ENCODE measurements around the gene ASAH2.

Gene ASAH2

GRCh38 chr10:50234486-50234885, 16.8 kb downstream of the ASAH2 start:
- in situ Hi-C loops (cut with MboI; ENCODE audit: low sequenced_read_pairs, unreplicated experiment), result loop anchor here (25.0 kb wide), 1 partner anchor 647 kb away; no protein-coding TSS in a partner anchor
- TF ChIP-seq, protein P1, sequence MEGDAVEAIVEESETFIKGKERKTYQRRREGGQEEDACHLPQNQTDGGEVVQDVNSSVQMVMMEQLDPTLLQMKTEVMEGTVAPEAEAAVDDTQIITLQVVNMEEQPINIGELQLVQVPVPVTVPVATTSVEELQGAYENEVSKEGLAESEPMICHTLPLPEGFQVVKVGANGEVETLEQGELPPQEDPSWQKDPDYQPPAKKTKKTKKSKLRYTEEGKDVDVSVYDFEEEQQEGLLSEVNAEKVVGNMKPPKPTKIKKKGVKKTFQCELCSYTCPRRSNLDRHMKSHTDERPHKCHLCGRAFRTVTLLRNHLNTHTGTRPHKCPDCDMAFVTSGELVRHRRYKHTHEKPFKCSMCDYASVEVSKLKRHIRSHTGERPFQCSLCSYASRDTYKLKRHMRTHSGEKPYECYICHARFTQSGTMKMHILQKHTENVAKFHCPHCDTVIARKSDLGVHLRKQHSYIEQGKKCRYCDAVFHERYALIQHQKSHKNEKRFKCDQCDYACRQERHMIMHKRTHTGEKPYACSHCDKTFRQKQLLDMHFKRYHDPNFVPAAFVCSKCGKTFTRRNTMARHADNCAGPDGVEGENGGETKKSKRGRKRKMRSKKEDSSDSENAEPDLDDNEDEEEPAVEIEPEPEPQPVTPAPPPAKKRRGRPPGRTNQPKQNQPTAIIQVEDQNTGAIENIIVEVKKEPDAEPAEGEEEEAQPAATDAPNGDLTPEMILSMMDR (IDR thresholded peaks at IDR 0.05; ENCODE audit: borderline replicate concordance, control extremely low read depth, extremely low read depth, insufficient read depth, missing control alignments), result no peak
- DNase-seq (ENCODE audit: low spot score), result no peak

DNA sequence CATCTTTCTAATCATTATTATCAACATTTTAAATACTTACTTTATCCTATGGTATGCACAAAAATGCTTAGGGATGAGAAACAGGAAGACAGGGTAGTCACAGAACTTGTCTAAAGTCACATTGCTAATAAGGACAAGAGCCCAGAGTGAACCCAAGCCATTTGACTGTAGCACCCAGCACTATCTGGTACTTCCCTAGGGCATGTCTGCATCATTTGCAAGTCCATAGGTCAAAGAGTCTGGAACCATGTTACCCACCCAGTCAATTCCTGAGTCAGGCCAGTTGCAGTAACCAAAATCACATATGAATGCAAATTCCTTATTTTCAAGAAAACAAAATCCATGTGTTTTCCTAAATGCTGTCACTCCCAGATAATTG, 19.1 kb downstream of the ASAH2 start:
- TF ChIP-seq, protein P1 (IDR thresholded peaks at IDR 0.05; ENCODE audit: borderline replicate concordance, control extremely low read depth, extremely low read depth, insufficient read depth, missing control alignments), result no peak
- in situ Hi-C loops (cut with MboI; ENCODE audit: low sequenced_read_pairs, unreplicated experiment), result loop anchor here (25.0 kb wide), 1 partner anchor 645 kb away; no protein-coding TSS in a partner anchor
- DNase-seq (ENCODE audit: low spot score), result no peak

DNA sequence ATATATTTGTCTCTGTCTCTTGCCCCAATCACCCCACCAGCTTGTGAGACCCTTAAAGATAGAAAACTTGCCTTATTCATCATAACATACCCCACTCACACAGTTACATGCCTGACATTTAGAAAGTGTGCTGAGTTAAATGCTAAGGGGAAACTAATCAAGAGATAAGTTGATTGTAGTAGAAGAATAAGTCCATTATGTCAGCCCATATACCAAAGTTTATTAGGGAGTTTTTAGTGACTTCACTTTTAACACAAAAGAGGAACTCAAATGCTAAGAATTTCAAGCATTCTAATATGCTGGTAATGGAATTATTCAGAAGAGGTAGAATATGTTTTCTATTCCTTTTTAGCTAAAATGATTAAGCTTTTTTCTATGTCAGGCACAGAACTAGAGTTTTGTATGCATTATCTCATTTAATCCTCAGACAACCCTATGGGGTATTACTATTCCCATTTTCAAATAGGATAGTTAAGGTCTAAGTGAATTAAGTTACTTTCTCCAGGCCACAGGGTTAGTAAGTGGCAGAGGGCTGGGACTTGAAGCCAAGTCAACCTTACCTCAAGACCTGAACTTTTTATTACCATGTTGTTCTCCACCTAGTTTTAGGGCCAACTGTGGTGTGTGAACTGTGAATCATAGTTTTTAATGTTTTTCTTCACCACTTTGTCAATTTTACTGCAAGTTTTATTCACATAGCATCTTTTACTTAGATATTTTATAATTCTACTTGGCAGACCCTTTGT, 19.6 kb downstream of the ASAH2 start:
- DNase-seq (ENCODE audit: low spot score), result no peak
- in situ Hi-C loops (cut with MboI; ENCODE audit: low sequenced_read_pairs, unreplicated experiment), result loop anchor here (25.0 kb wide), 1 partner anchor 644 kb away; no protein-coding TSS in a partner anchor
- TF ChIP-seq, protein P1 (IDR thresholded peaks at IDR 0.05; ENCODE audit: borderline replicate concordance, control extremely low read depth, extremely low read depth, insufficient read depth, missing control alignments), result no peak

- TF ChIP-seq, protein P1 (IDR thresholded peaks at IDR 0.05; ENCODE audit: borderline replicate concordance, control extremely low read depth, extremely low read depth, insufficient read depth, missing control alignments), result no peak
- in situ Hi-C loops (cut with MboI; ENCODE audit: low sequenced_read_pairs, unreplicated experiment), result loop anchor here (25.0 kb wide), 1 partner anchor 642 kb away; no protein-coding TSS in a partner anchor
- DNase-seq (ENCODE audit: low spot score), result no peak
Measured at GRCh38 chr10:50229460-50229859, 21.9 kb downstream of the ASAH2 start.

- TF ChIP-seq, protein P1 (IDR thresholded peaks at IDR 0.05; ENCODE audit: borderline replicate concordance, control extremely low read depth, extremely low read depth, insufficient read depth, missing control alignments), result no peak
- DNase-seq (ENCODE audit: low spot score), result no peak
- in situ Hi-C loops (cut with MboI; ENCODE audit: low sequenced_read_pairs, unreplicated experiment), result loop anchor here (25.0 kb wide), 1 partner anchor 641 kb away; no protein-coding TSS in a partner anchor
Measured at GRCh38 chr10:50228672-50229071, 22.6 kb downstream of the ASAH2 start.

GRCh38 chr10:50226610-50227009, 24.7 kb downstream of the ASAH2 start:
- DNase-seq (ENCODE audit: low spot score), result no peak
- in situ Hi-C loops (cut with MboI; ENCODE audit: low sequenced_read_pairs, unreplicated experiment), result loop anchor here (25.0 kb wide), 1 partner anchor 639 kb away; no protein-coding TSS in a partner anchor
- TF ChIP-seq, protein P1 (IDR thresholded peaks at IDR 0.05; ENCODE audit: borderline replicate concordance, control extremely low read depth, extremely low read depth, insufficient read depth, missing control alignments), result no peak
